NCI-H128 (cell line): ENCODE data around the gene PLEKHA8.
"Not testable (repeated sequence)": the region's sequence is repeated elsewhere in the genome, so short reads cannot be mapped to it uniquely, and the experiment has no call there.

Experiments
- DNase-seq: peaks from one replicate; lab custom pipeline; 2025; ENCODE audit not compliant: unreplicated experiment; lab: John Stamatoyannopoulos, UW

Gene PLEKHA8

DNA sequence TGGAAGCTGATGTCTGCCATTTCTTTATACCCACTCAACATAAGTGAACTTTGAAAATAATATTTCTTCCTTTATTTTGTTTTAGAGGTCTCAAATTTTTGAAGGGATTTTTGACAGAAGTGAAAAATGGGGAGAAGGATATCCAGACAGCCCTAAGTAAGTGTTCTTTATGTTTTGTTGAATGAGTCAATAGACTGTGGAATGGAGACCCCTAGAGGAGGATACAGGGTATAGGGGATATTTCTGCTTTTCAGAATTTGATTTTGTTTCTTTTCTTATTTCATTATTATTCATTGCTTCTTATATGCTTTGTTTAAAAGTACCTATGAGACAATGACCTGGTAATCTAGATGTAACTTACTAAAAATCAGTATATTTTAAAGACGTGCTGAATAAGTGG lies 34.4 kb downstream of the PLEKHA8 start:
- no peak for DNase-seq

DNA sequence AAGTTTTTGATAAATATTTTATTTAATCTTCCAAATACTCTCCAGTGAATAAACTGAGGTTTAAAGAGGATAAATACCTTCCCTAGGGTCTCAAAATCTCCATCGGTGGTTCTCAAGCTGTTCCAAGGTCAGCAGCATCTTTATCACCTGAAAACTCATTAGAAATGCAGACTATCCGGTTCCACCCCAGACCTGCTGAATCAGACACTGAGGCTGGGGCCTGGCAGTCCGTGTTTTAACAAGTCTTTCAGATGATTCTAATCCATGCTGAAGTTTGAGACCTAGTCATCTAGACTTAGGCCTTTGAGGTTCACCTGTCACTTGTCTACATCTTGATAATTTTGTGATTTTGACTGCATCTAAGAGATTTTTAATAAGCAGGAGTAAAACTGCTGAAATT lies 37.5 kb downstream of the PLEKHA8 start:
- DNase-seq = no peak

- no peak for DNase-seq
These were observed 38.5 kb downstream of the PLEKHA8 start for GRCh38 chr7:30066687-30067086.

DNA sequence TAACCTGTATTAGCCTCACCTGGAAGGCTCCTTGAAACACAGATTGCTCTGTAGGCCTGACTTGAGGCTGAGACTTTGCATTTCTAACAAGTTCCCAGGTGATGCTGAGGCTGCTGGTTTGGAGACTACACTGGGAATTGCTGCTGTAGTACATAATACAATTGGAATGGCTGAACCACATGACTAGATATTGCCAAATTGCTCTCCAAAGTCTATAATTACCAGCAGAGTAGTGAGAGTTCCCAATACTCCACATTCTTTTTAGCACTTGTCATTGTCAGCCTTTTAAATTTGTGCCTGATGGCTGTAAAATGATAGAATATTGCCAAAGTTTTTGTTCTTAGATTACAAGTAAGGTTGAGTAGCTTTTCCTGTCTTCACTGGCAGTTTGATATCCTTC lies 39.9 kb downstream of the PLEKHA8 start:
- no peak for DNase-seq

DNA sequence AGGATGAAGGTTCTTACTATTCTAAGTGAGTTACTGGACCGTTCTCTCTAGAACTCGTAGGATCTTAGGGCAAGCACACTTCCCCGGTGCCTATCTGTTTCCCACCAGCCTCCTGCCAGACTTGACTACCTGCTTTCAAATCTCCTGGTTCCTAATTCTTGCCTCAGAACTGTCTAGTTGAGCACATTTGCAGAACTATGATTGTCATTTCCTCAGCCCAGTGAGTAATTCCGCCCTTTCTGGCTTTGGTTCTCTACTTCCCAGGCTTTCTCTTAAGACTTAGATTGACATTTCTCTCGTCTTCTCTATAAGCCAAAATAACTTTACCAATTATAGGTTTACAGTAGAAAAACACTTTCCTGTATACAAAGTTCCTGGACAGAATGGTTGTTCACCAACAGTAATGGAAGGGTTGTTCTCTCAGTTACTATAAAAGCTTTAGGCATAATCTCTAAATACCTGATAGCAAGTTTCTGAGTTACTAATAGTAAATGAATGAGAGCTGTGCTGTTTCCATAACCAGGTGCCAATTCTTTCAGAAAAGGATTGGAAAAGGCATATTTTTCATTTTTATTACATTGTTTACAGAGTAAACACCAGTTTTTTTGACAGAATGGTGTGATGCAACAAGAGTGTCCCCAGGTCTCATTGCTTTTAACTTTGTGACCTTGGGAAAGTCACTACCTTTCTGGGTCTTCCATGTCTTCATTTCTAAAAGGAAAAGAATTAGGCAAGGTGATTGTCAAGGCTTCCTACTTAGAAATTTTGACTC lies 41.1 kb downstream of the PLEKHA8 start:
- no peak for DNase-seq

DNA sequence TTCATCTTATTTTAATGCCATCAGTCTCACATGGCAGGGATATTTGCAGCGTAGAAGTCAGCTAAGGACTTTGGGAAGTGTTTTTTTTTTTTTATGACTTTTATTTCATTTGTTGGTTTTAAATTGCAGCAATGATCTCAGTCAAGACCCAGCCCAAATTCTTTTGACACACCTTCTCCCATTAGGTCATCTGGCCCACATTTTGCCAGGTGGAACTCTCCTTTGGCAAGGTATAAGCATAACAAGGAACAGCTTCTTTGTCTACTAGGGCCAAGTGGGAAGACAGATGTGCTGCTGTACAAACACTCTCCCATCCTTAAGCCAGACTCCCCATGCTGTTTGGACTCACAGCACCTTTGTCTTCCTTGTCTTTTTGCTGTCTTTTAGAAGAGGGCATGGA lies 41.8 kb downstream of the PLEKHA8 start:
- DNase-seq = no peak

- no peak for DNase-seq
These were observed 44.5 kb downstream of the PLEKHA8 start for GRCh38 chr7:30072735-30073134.

DNA sequence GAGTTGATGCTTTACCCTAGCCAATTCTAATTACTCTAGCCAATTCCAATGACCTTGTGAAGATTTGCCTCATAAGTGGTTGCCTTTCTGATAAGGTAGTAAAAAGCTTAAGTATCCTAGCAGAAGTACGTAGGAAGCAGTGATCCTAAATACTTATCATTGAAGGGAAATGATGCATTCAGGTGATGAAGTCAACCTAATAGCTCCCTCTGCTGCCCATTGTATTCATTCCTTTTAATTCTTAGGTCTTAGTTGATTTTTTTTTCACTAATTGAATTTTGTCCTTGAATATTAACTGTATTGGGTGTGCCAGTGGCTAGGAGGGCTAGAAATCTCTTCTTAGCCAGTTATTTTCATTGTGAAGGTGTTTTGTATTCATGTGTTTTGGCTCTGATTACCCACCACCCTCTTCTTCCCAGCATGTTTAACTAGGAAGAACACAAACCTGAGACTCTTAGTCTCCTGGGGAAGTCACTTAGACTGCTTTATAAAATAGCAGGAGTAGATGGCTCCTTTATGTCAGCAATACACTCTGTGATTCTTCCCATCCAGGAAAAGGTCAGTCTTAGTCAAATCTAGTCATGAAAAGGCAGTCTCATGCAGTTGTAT lies 46.3 kb downstream of the PLEKHA8 start:
- DNase-seq = peak; percentile 32

GRCh38 chr7:30076411-30076810 lies 48.2 kb downstream of the PLEKHA8 start:
- no peak for DNase-seq

- DNase-seq = no peak
These were observed 50.1 kb downstream of the PLEKHA8 start for GRCh38 chr7:30078280-30078679.

DNA sequence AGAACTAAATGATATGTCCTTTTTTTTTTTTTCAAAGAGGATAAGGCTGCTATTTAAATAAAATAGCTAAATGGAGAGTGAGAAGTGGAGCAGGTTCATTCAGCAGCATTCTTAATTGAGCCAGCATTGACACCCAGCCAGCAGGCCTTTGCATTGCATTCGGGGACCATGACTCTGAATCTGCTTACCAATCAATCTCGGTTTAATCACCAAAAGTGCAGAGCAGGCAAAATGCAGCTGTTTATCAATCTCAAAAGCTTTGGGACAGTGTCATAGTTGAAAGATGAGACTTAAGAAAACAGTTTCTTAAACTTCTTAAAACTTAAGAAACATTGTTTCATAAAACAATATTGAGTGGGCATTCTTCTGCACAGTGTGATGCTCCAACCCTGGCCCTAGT lies 51.7 kb downstream of the PLEKHA8 start:
- no peak for DNase-seq

DNA sequence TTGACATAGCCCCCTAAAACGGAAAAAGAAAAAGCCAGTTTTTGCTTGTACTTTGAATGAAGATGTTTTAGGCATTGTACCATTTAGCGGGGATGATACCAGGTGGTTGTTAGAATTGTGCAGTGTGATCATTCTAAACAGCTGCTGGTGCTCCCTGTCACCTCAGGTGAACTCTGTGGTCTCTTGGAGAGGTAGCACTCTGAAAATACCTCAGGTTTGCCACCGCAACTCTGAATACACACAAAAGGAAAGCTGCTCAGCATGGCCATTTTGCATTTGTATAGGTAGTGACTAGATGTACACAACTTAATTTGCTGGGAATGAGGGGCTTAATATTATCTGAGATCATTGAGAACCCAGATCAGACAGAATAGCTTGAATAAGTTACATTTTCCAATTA lies 52.6 kb downstream of the PLEKHA8 start:
- DNase-seq = no peak

DNA sequence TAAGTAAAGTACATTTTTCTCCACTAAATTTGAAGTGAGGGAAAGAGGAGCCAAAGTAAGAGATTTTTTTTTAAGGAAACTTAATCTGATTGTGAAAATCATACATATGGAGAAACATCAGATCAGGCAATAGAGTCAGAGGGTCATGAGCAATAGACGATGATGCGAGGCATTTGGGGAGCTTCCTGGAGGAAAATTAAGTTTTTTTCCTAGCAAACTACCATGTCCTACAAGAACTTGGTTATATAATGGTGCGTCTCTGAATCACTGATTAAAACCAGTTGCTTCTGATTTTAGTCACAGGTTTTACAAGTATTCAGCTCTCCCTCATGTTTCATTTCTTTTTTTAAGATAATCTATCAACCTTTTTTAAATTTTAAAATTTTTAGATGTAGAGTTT lies 54.5 kb downstream of the PLEKHA8 start:
- DNase-seq = no peak

DNA sequence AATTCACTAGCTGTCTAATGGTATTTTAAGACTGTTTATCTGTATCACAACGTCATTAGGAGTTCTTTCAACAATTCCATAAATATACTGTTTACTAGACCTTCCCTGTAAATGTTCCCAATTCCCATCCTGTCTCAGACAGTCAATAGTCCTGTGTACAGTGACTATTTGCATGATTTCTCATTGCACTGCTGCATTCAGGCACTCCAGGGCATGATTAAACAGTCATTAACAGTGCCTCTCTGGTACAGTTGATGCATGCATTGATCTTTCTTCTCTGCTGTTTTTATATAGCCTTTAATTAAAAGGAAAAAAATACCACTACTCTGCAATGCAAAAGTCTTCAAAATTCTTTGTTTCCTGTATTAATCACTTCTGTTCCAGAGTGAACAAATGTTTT lies 55.1 kb downstream of the PLEKHA8 start:
- DNase-seq = no peak

DNA sequence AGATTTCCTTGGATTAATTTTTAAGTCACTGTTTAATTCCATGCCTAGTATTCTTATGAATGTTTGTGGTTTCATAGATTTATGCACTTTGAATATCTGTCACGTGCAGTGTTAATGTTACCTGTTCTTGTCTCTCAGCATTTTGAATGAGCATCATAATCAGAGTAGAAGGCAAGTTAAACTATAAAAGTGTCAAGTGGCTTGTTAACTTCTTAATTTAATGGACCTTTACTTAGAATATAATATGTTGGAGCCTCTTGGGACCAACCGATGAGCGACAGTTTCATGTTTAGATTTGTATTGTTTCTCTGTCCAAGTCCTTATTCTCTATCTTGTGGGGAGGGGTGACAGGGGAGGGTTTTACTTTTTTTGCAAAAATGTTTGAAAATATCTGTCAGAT lies 56.0 kb downstream of the PLEKHA8 start:
- DNase-seq = no peak

GRCh38 chr7:30086529-30086928 lies 58.3 kb downstream of the PLEKHA8 start:
- no peak for DNase-seq

DNA sequence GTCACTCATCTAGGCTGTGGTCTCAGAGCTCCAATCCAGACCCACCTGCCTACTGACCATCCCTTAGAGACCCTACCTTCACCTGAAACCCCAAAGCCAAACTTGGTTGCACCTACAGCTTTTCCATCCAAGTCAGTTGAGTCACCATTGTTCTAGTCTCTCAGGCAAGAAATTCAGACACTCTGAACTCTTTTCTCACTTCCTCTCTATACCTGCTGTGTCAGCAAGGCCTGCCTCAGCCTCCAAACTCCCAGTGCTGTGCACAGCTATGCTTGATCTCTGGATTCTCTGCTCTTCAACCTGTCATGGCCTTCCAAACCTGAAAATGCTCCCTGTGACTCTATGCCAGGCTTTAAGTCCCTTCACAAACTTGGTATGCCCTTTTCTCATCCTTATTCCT lies 59.2 kb downstream of the PLEKHA8 start:
- no peak for DNase-seq

DNA sequence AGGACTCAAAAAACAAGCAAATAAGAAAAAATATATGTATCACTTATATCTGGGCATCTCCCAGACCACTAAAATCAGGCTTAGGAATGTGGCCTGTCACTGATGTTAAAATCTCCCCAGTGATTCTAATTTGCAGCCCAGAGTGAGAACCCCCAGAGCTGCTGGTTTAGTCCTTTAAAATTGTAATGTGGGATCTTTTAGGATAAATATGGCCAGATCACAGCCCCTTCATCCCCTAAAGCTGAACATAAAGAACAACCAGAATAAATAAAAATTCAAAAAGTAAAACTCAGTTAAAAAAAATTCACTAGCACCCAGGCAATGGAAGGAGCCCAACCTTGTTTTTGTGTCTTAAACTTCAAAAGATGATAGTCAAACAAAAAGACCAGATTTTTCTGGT lies 60.1 kb downstream of the PLEKHA8 start:
- DNase-seq = no peak

GRCh38 chr7:30090111-30090510 lies 61.9 kb downstream of the PLEKHA8 start:
- DNase-seq = no peak

- no peak for DNase-seq
These were observed 63.3 kb downstream of the PLEKHA8 start for GRCh38 chr7:30091491-30091912.

GRCh38 chr7:30091987-30092386 lies 63.8 kb downstream of the PLEKHA8 start:
- DNase-seq = no peak

- DNase-seq = no peak
These were observed 65.3 kb downstream of the PLEKHA8 start for GRCh38 chr7:30093420-30093952.

DNA sequence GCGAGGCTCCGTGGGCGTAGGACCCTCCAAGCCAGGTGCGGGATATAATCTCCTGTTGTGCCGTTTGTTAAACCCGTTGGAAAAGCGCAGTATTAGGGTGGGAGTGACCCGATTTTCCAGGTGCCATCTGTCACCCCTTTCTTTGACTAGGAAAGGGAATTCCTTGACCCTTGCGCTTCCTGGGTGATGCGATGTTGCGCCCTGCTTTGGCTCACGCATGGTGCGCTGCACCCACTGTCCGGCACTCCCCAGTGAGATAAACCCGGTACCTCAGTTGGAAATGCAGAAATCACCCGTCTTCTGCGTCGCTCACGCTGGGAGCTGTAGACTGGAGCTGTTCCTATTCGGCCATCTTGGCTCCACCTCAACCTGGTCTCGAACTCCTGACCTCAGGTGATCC lies 70.4 kb downstream of the PLEKHA8 start:
- not testable (repeated sequence) for DNase-seq
